ENCODE data around the gene AKAP6.

- TF ChIP-seq CTCF (IDR thresholded peaks at IDR 0.05; ENCODE audit: insufficient read depth, low read depth, low read length) (no peak), EZH2 (IDR thresholded peaks at IDR 0.05; ENCODE audit: insufficient read depth, low read length) (no peak)
Observed at GRCh38 chr14:32696325-32697091, 367.4 kb downstream of the AKAP6 start.
